ENCODE data around the gene CBY3. TPM values are rescaled to one million over a fixed set of nuclear protein-coding genes. Genes with fewer than 3 reads are reported as not detected.
"Not testable (repeated sequence)": the region's sequence is repeated elsewhere in the genome, so short reads cannot be mapped to it uniquely, and the experiment has no call there.

CBY3 gene
- total RNA-seq, 3 donors from 2014 or later, result not detected

GRCh38 chr5:179678223-179679013 lies 2.4 kb downstream of the CBY3 start:
- Histone ChIP-seq H3K4me1 (peaks cover 0 to 5% of the 10 kb centered on the region in 2 donors), H3K9me3 (no peaks in the 10 kb centered on the region), H3K4me3 (peak overlapping the region; percentile 69 to 91 (median 75)), H3K36me3 (no peaks in the 10 kb centered on the region), H3K27me3 (no peaks in the 10 kb centered on the region), H3K27ac (peak overlapping the region; percentile 89 to 94)
- peak; percentile 89 to 94 for DNase-seq (ENCODE audit: low spot score in 2 of 2)
- TF ChIP-seq POLR2AphosphoS5 (IDR thresholded peaks at IDR 0.05), result peak; percentile 90 to 92 (median 92)
- TF ChIP-seq POLR2A (IDR thresholded peaks at IDR 0.05), result peak; percentile 82
- no peak for TF ChIP-seq CTCF (IDR thresholded peaks at IDR 0.05)
- intact Hi-C loops (cut with DNase I; ENCODE audit: low total_unique reads), result no loop called here

GRCh38 chr5:179668391-179668790 lies 12.4 kb downstream of the CBY3 start:
- H3K36me3 ChIP-seq, result no peaks in the 10 kb centered on the region
- no peak overlapping the region for H3K27ac ChIP-seq
- no peak for DNase-seq (ENCODE audit: low spot score in 2 of 2)
- H3K9me3 ChIP-seq, result no peaks in the 10 kb centered on the region
- H3K4me1 ChIP-seq, result no peaks in the 10 kb centered on the region
- intact Hi-C loops (cut with DNase I; ENCODE audit: low total_unique reads), result no loop called here
- no peak overlapping the region for H3K4me3 ChIP-seq
- no peaks in the 10 kb centered on the region for H3K27me3 ChIP-seq
- TF ChIP-seq POLR2A (IDR thresholded peaks at IDR 0.05), result no peak
- TF ChIP-seq CTCF (IDR thresholded peaks at IDR 0.05), result peak in 1 of 3 donors; percentile 27

- DNase-seq (ENCODE audit: low spot score in 2 of 2); H3K4me1 ChIP-seq; H3K36me3 ChIP-seq; H3K27ac ChIP-seq; intact Hi-C loops (cut with DNase I; ENCODE audit: low total_unique reads); H3K27me3 ChIP-seq; H3K9me3 ChIP-seq; H3K4me3 ChIP-seq: not testable (repeated sequence)
These were observed 19.2 kb downstream of the CBY3 start for GRCh38 chr5:179661647-179662046.

- H3K36me3 ChIP-seq; intact Hi-C loops (cut with DNase I; ENCODE audit: low total_unique reads); H3K4me1 ChIP-seq; H3K9me3 ChIP-seq; DNase-seq (ENCODE audit: low spot score in 2 of 2); H3K27me3 ChIP-seq: not testable (repeated sequence)
- H3K4me3 ChIP-seq, result peak overlapping the region; percentile 40 to 69 (median 54)
- peak overlapping the region; percentile 36 to 48 for H3K27ac ChIP-seq
These were observed 22.5 kb downstream of the CBY3 start for GRCh38 chr5:179658179-179658856.

GRCh38 chr5:179657302-179658178 lies 23.3 kb downstream of the CBY3 start:
- intact Hi-C loops (cut with DNase I; ENCODE audit: low total_unique reads); DNase-seq (ENCODE audit: low spot score in 2 of 2): not testable (repeated sequence)
- peak overlapping the region in 1 of 2 donors; percentile 72 for H3K27ac ChIP-seq

GRCh38 chr5:179653135-179653534 lies 27.7 kb downstream of the CBY3 start:
- intact Hi-C loops (cut with DNase I; ENCODE audit: low total_unique reads); H3K27me3 ChIP-seq; H3K36me3 ChIP-seq; DNase-seq (ENCODE audit: low spot score in 2 of 2); H3K27ac ChIP-seq; H3K4me1 ChIP-seq; H3K4me3 ChIP-seq; H3K9me3 ChIP-seq: not testable (repeated sequence)

More at GRCh38 chr5:179657302-179658178, 23.3 kb downstream of the CBY3 start:
- peak overlapping the region in 2 of 3 donors; percentile 41 to 54 for H3K4me3 ChIP-seq
- H3K27me3 ChIP-seq, H3K9me3 ChIP-seq, H3K4me1 ChIP-seq, H3K36me3 ChIP-seq: not testable (repeated sequence)

GRCh38 chr5:179650245-179650644 lies 30.6 kb downstream of the CBY3 start:
- H3K9me3 ChIP-seq; H3K4me3 ChIP-seq; DNase-seq (ENCODE audit: low spot score in 2 of 2); H3K4me1 ChIP-seq; intact Hi-C loops (cut with DNase I; ENCODE audit: low total_unique reads); H3K36me3 ChIP-seq; H3K27me3 ChIP-seq; H3K27ac ChIP-seq: not testable (repeated sequence)

GRCh38 chr5:179649166-179649703 lies 31.6 kb downstream of the CBY3 start:
- H3K4me3 ChIP-seq; DNase-seq (ENCODE audit: low spot score in 2 of 2); H3K27me3 ChIP-seq; H3K27ac ChIP-seq; intact Hi-C loops (cut with DNase I; ENCODE audit: low total_unique reads); H3K36me3 ChIP-seq; H3K4me1 ChIP-seq; H3K9me3 ChIP-seq: not testable (repeated sequence)

All from breast epithelium (tissue), 4 donors.